Raji (cell line): ENCODE data around the gene ELMO1.

Experiments
- POLR2A ChIP-seq: IDR thresholded peaks from 2 replicates; pipeline ENCODE4 v1.6.1; 2011; ENCODE audit warnings: low read depth, low read length, control low read depth; ENCODE audit not compliant: insufficient read depth

Gene ELMO1

DNA sequence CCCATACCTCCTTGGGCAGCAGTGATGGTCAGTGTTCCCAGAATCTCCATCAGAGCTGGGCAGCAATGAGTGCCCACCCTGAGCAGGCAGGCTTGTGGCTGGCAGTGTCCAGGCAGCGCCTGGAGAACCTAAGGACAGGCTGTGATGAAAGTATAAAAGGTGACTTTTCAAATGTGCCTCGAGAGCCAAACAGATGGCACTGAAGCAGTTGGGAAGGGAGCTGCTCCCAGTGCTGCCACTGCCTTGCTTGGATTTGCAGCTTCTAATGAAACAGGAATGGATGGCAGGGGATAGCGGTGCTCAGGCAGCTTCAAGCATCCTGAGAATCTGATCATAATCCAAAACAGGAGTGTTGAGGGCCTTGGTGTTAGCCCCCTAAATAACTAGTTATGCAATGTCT, 544.6 kb downstream of the ELMO1 start:
- TF ChIP-seq POLR2A, result no peak

DNA sequence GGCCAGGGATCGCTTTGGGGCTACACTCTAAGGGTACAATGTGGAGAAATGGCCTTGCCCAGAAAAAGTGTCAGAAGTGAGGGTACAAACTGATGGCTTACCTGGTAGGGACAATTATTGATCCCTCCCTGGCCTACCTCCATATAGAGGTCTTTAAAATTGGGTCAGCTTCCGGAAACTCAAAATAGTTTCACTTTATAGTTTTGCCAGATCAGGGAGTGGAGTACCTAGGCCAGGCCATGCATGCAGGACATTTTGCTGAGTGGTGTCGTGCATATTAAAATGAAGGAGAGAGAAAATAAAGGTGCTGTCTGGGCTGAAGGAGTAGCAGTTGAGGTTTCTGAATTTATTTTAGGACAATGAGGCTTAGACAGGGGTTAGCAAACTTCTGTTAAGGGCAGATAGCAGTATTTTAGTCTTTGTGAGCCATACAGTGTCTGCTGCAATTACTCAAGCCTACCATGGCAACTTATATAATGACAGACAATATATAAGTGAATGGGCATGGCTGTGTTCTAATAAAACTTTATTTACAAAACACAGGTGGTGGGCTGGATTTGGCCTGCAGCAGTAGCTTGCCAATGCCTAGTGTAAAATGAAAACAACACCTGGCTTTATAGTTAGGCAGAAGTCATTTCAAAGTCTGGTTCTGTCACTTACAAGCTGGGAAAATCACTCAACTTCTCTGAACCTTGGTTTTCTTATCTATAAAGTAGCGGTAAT, 547.5 kb downstream of the ELMO1 start:
- TF ChIP-seq POLR2A, result no peak

- no peak for TF ChIP-seq POLR2A
Observed at GRCh38 chr7:36898186-36898585, 550.5 kb downstream of the ELMO1 start.

GRCh38 chr7:36896956-36897590, 551.6 kb downstream of the ELMO1 start:
- no peak for TF ChIP-seq POLR2A

- no peak for TF ChIP-seq POLR2A
Observed at GRCh38 chr7:36896418-36896817, 552.2 kb downstream of the ELMO1 start.

DNA sequence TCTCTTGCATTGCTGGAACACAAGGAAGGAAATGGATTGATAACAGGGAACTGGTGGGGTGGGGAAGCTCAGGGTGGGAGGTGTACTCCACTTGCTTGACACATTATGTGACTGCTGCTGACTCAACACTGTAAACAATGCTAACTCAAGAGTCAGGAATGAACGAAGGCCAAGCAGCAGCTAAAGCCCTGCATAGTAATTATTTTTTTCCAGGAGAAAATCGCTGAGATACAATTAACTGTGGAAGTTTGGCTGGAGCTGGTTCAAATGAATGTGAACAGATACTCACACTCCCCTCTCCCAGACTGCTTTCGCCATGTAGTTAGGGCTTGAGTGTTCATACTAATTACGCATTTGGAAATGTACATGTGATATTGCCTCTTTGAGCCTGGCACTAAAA, 553.5 kb downstream of the ELMO1 start:
- TF ChIP-seq POLR2A, result no peak

DNA sequence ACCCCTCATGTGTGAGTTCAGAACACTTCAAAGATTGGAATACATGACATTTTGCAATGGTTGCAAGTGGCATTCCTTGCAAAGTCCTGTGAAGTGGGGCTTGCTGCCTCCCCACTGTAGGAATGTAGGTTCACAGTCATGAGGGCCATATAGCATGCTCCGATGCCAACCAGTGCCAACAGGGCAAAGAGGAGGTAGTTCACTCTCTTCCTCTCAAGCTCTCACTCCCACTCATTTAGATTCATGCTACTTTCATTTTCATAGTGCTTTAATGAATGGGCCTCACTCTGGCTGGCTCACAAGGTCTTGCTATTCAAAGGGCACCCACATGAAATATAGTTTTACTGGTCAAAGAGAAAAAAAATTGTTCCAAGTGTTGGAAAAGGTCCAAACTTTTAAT, 554.5 kb downstream of the ELMO1 start:
- TF ChIP-seq POLR2A, result no peak

DNA sequence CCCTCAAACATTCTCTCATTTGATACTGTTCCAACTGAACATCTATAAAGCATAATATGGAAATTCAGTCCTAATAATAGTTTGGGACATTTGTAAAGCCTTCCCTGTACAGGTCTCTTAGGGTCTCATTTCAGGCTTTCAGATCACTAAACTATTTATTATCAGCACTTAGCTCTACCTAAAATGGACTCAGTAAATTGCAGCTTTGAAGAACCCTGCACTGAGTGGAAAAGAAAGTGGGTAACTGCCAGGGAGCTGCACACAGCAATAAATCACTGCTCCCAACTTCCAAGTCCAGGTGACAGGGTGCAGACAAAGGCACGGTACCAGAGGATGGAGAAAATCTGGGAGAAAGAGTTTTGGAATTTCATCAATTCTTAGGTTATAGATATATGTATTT, 559.5 kb downstream of the ELMO1 start:
- no peak for TF ChIP-seq POLR2A

DNA sequence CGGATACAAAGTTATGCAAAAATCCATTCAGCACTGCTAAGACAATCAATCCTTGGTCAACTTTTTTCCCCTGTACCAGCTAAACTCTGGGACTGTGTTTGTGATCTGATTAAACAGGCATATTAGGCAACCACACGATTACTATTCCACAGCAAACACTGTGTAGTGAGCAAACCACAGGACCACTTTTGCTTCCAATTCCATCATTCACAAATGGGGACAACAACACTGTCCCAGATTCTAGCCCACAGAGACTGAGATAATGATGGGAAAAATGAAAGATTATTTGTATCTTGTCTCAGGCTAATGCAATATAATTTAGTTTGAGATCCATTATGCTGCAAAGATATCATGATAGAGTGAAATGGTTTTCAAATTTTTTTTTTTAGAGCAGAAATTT, 560.7 kb downstream of the ELMO1 start:
- TF ChIP-seq POLR2A, result no peak

DNA sequence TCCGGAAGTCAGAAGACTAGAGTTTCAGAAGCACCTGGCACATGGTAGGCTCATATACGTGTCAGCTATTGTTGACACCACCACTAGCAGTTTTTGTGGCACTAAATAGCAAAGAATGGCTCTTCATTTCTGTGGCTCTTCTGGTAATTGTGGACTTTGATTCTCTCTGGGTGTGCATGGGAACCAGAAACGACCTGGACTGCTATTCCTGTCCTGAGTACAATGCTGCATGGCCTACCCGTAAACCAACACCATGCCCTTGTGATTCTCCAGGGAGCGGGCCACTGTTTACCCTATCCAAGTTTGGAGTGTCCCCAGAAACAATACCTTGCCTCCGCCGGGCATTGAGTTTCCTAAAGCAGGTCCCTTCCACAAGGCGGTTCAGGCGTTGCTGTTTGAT, 561.4 kb downstream of the ELMO1 start:
- no peak for TF ChIP-seq POLR2A

- no peak for TF ChIP-seq POLR2A
Observed at GRCh38 chr7:36884910-36885309, 563.8 kb downstream of the ELMO1 start.

GRCh38 chr7:36884351-36884750, 564.3 kb downstream of the ELMO1 start:
- no peak for TF ChIP-seq POLR2A

GRCh38 chr7:36881233-36881874, 567.3 kb downstream of the ELMO1 start:
- no peak for TF ChIP-seq POLR2A

GRCh38 chr7:36880108-36880507, 568.6 kb downstream of the ELMO1 start:
- no peak for TF ChIP-seq POLR2A

- no peak for TF ChIP-seq POLR2A
Observed at GRCh38 chr7:36879021-36879420, 569.6 kb downstream of the ELMO1 start.

DNA sequence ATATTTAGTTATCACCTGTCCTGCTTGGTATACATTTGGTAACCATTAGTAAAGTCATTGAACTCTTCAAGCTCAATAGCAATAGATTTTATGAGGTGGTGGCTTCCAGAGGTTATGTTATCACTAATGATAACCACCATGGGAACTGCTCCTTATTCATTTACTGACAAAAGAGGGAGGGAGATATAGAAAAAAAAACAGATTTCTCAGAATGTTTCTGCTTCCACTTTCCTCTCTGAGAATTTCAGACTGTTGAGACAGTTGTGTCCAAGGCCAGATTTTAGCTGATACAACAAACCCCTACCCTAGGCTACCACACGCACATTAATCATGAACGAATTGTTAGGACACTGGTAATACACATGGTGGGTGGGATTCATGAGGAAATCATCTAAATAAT, 570.4 kb downstream of the ELMO1 start:
- no peak for TF ChIP-seq POLR2A
